ENCODE data around the gene COBL. TPM values are rescaled to one million over a fixed set of nuclear protein-coding genes. Genes with fewer than 3 reads are reported as not detected.

The COBL gene
- total and polyA plus RNA-seq, 2 of the 4 experiments (the other 2 are of a cell fraction): under 0.01 TPM; not detected in 1

DNA sequence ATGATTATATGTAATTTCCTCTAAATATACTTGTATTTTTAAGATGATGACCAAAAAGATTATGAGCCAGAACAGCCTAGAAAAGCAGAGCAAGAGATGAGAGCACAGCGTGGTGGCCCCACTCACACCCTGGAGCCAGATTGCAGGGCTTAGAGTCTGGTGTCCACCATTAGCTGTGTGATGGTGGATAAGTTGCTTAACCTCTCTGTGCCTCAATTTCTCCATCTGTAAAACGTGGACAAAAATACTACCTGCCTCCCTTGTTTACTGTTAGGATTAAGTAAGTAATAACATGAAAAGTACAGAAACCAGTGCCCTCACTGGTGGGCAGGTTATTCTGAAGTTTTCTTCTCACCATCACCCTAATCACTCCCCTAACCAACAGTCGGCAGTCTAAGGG, 212.3 kb downstream of the COBL start:
- no peak overlapping the region for H4K91ac ChIP-seq (ENCODE audit: insufficient read depth, low read depth, low read length)
- no peak overlapping the region for H4K8ac ChIP-seq (ENCODE audit: low read depth in 2 of 2, low read length in 2 of 2)
- H2BK15ac ChIP-seq (ENCODE audit: low read depth, low read length): no peak overlapping the region
- H2BK20ac ChIP-seq (ENCODE audit: low read depth, low read length): no peak overlapping the region
- H2AK5ac ChIP-seq (ENCODE audit: low read depth, low read length): no peak overlapping the region
- no peak for ATAC-seq (ENCODE audit: low read depth)
- H2AFZ ChIP-seq (replicated peaks; ENCODE audit: low read length, poor library complexity): no peak overlapping the region
- intact Hi-C loops (cut with micrococcal nuclease) (no loop called here), dilution Hi-C loops (cut with HindIII; ENCODE audit: low sequenced_read_pairs, unreplicated experiment) (no loop called here), in situ Hi-C loops (cut with MboI; ENCODE audit: low sequenced_read_pairs) (no loop called here)
- no peak overlapping the region for H3K9ac ChIP-seq (ENCODE audit: low read depth, low read length)
- no peaks in the 10 kb centered on the region for H3K9me1 ChIP-seq (ENCODE audit: insufficient read depth, low read length)
- WGBS, 2 experiments (ENCODE audit: extremely low coverage in 2 of 2, insufficient read length in 1 of 2): no CpG with 5 or more reads among the region's 3 CpGs
- H2AK9ac ChIP-seq (replicated peaks; ENCODE audit: low read depth, low read length, poor library complexity): no peak overlapping the region
- H3K56ac ChIP-seq (ENCODE audit: extremely low read depth, insufficient read depth, low read length): no peak overlapping the region
- no peak overlapping the region for H3K18ac ChIP-seq (ENCODE audit: low read depth, low read length)
- no peak overlapping the region for H3K14ac ChIP-seq (replicated peaks; ENCODE audit: low read depth, low read length)
- no peak overlapping the region for H3K27ac ChIP-seq (ENCODE audit: insufficient read depth, low read length)
- no peak for DNase-seq
- no peak for TF ChIP-seq MAFK (IDR thresholded peaks at IDR 0.05; ENCODE audit: low read depth, low read length)
- TF ChIP-seq SMC3 (IDR thresholded peaks at IDR 0.05; ENCODE audit: low read depth, low read length): no peak
- TF ChIP-seq, protein P1, sequence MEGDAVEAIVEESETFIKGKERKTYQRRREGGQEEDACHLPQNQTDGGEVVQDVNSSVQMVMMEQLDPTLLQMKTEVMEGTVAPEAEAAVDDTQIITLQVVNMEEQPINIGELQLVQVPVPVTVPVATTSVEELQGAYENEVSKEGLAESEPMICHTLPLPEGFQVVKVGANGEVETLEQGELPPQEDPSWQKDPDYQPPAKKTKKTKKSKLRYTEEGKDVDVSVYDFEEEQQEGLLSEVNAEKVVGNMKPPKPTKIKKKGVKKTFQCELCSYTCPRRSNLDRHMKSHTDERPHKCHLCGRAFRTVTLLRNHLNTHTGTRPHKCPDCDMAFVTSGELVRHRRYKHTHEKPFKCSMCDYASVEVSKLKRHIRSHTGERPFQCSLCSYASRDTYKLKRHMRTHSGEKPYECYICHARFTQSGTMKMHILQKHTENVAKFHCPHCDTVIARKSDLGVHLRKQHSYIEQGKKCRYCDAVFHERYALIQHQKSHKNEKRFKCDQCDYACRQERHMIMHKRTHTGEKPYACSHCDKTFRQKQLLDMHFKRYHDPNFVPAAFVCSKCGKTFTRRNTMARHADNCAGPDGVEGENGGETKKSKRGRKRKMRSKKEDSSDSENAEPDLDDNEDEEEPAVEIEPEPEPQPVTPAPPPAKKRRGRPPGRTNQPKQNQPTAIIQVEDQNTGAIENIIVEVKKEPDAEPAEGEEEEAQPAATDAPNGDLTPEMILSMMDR (conservative IDR thresholded peaks at IDR 0.05; ENCODE audit: low read depth, low read length): no peak
- TF ChIP-seq, protein P2, sequence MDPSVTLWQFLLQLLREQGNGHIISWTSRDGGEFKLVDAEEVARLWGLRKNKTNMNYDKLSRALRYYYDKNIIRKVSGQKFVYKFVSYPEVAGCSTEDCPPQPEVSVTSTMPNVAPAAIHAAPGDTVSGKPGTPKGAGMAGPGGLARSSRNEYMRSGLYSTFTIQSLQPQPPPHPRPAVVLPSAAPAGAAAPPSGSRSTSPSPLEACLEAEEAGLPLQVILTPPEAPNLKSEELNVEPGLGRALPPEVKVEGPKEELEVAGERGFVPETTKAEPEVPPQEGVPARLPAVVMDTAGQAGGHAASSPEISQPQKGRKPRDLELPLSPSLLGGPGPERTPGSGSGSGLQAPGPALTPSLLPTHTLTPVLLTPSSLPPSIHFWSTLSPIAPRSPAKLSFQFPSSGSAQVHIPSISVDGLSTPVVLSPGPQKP (IDR thresholded peaks at IDR 0.05; ENCODE audit: borderline replicate concordance, low read depth, low read length): no peak
- TF ChIP-seq CHD1 (IDR thresholded peaks at IDR 0.05; ENCODE audit: low read depth, low read length): no peak
- H3K4me1 ChIP-seq (ENCODE audit: control insufficient read depth, insufficient read depth, low read length): no peaks in the 10 kb centered on the region
- no peaks in the 10 kb centered on the region for H3K9me3 ChIP-seq (ENCODE audit: control insufficient read depth, insufficient read depth, low read length)
- no peaks in the 10 kb centered on the region for H3K36me3 ChIP-seq (ENCODE audit: control insufficient read depth, insufficient read depth, low read length)
- ChIA-PET POLR2A (ENCODE audit: unreplicated experiment) (no interaction called here), CTCF (no interaction called here)
- H3K4me3 ChIP-seq (ENCODE audit: insufficient read depth, low read depth, low read length): no peak overlapping the region
- H3K4ac ChIP-seq (ENCODE audit: low read depth, low read length): no peak overlapping the region
- H3K27me3 ChIP-seq (ENCODE audit: control insufficient read depth, insufficient read depth, low read length): no peaks in the 10 kb centered on the region; the same call in 1 of the 2 replicates
- H3K4me2 ChIP-seq (ENCODE audit: low read depth, low read length): no peak overlapping the region
- no peak overlapping the region for H3K23ac ChIP-seq (ENCODE audit: low read depth, low read length)
- no peak overlapping the region for H2BK5ac ChIP-seq (ENCODE audit: low read depth, low read length, poor library complexity, severe bottlenecking)
- no peaks in the 10 kb centered on the region for H4K20me1 ChIP-seq (ENCODE audit: insufficient read depth, low read length)
- H3K79me1 ChIP-seq (ENCODE audit: low read depth in 1 of 2, low read length in 2 of 2): no peaks in the 10 kb centered on the region
- H4K5ac ChIP-seq (ENCODE audit: low read depth, low read length): no peak overlapping the region
- no TSS peak for BruUV-seq (replicated peaks)
- H2BK120ac ChIP-seq (ENCODE audit: low read depth, low read length): no peak overlapping the region

Measured in IMR-90 (cell line).